Endodermal cell (in vitro differentiated cells): ENCODE data around the gene C2CD4C. TPM values are rescaled to one million over a fixed set of nuclear protein-coding genes. Genes with fewer than 3 reads are reported as not detected.

Experiments used
- DNase-seq: peaks from one replicate; pipeline ENCODE4 v3.0.0-alpha.2; 2017
- H3K27ac ChIP-seq: 2 replicates; pipeline ENCODE4 v1.5.1; 2013; ENCODE audit warnings: mild to moderate bottlenecking, low read depth, low read length, moderate library complexity
- H3K27me3 ChIP-seq: 2 replicates; pipeline ENCODE4 v1.6.1; 2013; ENCODE audit warnings: mild to moderate bottlenecking, low read length, moderate library complexity; ENCODE audit not compliant: insufficient read depth, control insufficient read depth, poor library complexity, severe bottlenecking
- H3K36me3 ChIP-seq: 2 replicates; pipeline ENCODE4 v1.7.0; 2013; ENCODE audit warnings: mild to moderate bottlenecking, low read length, moderate library complexity; ENCODE audit not compliant: control insufficient read depth, insufficient read depth
- H3K4me1 ChIP-seq: one replicate; pipeline ENCODE4 v1.7.0; 2013; ENCODE audit warnings: low read length; ENCODE audit not compliant: control insufficient read depth, insufficient read depth
- H3K4me3 ChIP-seq: 2 replicates; pipeline ENCODE4 v1.5.1; 2013; ENCODE audit warnings: mild to moderate bottlenecking, low read length, moderate library complexity
- H3K9ac ChIP-seq: 2 replicates; pipeline ENCODE4 v1.6.1; 2013; ENCODE audit warnings: mild to moderate bottlenecking, low read length, moderate library complexity; ENCODE audit not compliant: poor library complexity, severe bottlenecking; ENCODE audit errors: extremely low read depth
- H3K9me3 ChIP-seq: 2 replicates; pipeline ENCODE4 v1.6.1; 2013; ENCODE audit warnings: mild to moderate bottlenecking, low read length, moderate library complexity; ENCODE audit not compliant: control insufficient read depth
- H3K27ac Mint-ChIP-seq: 2 replicates; pipeline ENCODE4 v1.8.0; 2020; ENCODE audit warnings: mixed read lengths
- H3K27me3 Mint-ChIP-seq: 2 replicates; pipeline ENCODE4 v1.8.0; 2021; ENCODE audit warnings: mild to moderate bottlenecking, mixed read lengths; ENCODE audit not compliant: insufficient read depth
- H3K36me3 Mint-ChIP-seq: 2 replicates; pipeline ENCODE4 v1.8.0; 2020; ENCODE audit warnings: low read depth, mixed read lengths
- H3K4me1 Mint-ChIP-seq: 2 replicates; pipeline ENCODE4 v1.8.0; 2020; ENCODE audit warnings: mixed read lengths
- H3K4me3 Mint-ChIP-seq: 2 replicates; pipeline ENCODE4 v1.8.0; 2020; ENCODE audit warnings: mild to moderate bottlenecking, moderate library complexity, mixed read lengths
- H3K9me3 Mint-ChIP-seq: 2 replicates; pipeline ENCODE4 v1.8.0; 2020; ENCODE audit warnings: mild to moderate bottlenecking, mixed read lengths
- CTCF ChIP-seq: fragments of 200-600 bp; sonication (generic); conservative IDR thresholded peaks from 2 replicates; pipeline ENCODE4 v1.5.0; 2021; ENCODE audit warnings: antibody characterized with exemption, mild to moderate bottlenecking
- WGBS, 2 experiments: methylation state at CpG; one replicate each; pipeline versions ENCODE4 v1.1.5 to v1.1.7; 2013; ENCODE audit warnings: missing lambda C conversion rate in 2 of 2, mixed read lengths in 1 of 2; ENCODE audit not compliant: insufficient coverage in 1 of 2, insufficient read length in 1 of 2; 5-methylcytosine and 5-hydroxymethylcytosine counted together
- total RNA-seq, 2 donors: library from RNA; stranded (reverse); fragmentation: NEBNext Ultra II Directional in 1 of 2; extraction: Animal tissue kit (Norgen Biotek cat#: 25700) in 1 of 2; gene quantifications; 2 replicates in 1 of 2; 3 replicates in 1 of 2; pipeline ENCODE4 v1.2.1, GENCODE V29; 2021

Gene C2CD4C
- total RNA-seq, 2 donors from 2014 or later = 5.6 to 25.0 TPM

- DNase-seq = no peak
- H3K27me3 ChIP-seq = no peaks in the 10 kb centered on the region
- WGBS, 2 experiments = 86 to 97% methylated on average over 10 to 29 of the region's 29 CpGs
- peaks cover 4% of the 10 kb centered on the region for H3K9me3 ChIP-seq
- Mint-ChIP-seq H3K9me3 (no peaks in the 10 kb centered on the region), H3K36me3 (peaks cover 29% of the 10 kb centered on the region), H3K4me1 (no peaks in the 10 kb centered on the region), H3K27ac (no peak overlapping the region), H3K4me3 (no peak overlapping the region), H3K27me3 (no peaks in the 10 kb centered on the region)
- peaks cover 7% of the 10 kb centered on the region for H3K36me3 ChIP-seq
- TF ChIP-seq CTCF = no peak
- no peak overlapping the region for H3K9ac ChIP-seq
- H3K4me3 ChIP-seq = no peak overlapping the region
- H3K27ac ChIP-seq = no peak overlapping the region
- no peaks in the 10 kb centered on the region for H3K4me1 ChIP-seq
Observed at GRCh38 chr19:438416-438958, 29.5 kb upstream of the C2CD4C start.

- Histone ChIP-seq H3K27me3 (no peaks in the 10 kb centered on the region), H3K9me3 (peaks cover 4% of the 10 kb centered on the region), H3K4me3 (no peak overlapping the region), H3K27ac (no peak overlapping the region), H3K9ac (no peak overlapping the region), H3K4me1 (no peaks in the 10 kb centered on the region), H3K36me3 (peaks cover 7% of the 10 kb centered on the region)
- no peak overlapping the region for H3K4me3 Mint-ChIP-seq
- no peaks in the 10 kb centered on the region for H3K9me3 Mint-ChIP-seq
- TF ChIP-seq CTCF = no peak
- H3K36me3 Mint-ChIP-seq = peaks cover 28% of the 10 kb centered on the region
- H3K27ac Mint-ChIP-seq = no peak overlapping the region
- no peaks in the 10 kb centered on the region for H3K27me3 Mint-ChIP-seq
- no peaks in the 10 kb centered on the region for H3K4me1 Mint-ChIP-seq
- no peak for DNase-seq
- 94 to 96% methylated on average over 21 to 22 of the region's 22 CpGs for WGBS, 2 experiments
Observed at GRCh38 chr19:437041-437440, 28.1 kb upstream of the C2CD4C start.

- Histone ChIP-seq H3K9ac (no peak overlapping the region), H3K9me3 (peaks cover 4% of the 10 kb centered on the region), H3K27me3 (no peaks in the 10 kb centered on the region), H3K4me3 (no peak overlapping the region), H3K4me1 (no peaks in the 10 kb centered on the region), H3K27ac (no peak overlapping the region), H3K36me3 (peaks cover 7% of the 10 kb centered on the region)
- Mint-ChIP-seq H3K27ac (no peak overlapping the region), H3K4me1 (no peaks in the 10 kb centered on the region), H3K27me3 (no peaks in the 10 kb centered on the region), H3K36me3 (peaks cover 22% of the 10 kb centered on the region), H3K9me3 (no peaks in the 10 kb centered on the region), H3K4me3 (no peak overlapping the region)
- TF ChIP-seq CTCF = no peak
- WGBS, 2 experiments = 94 to 96% methylated on average over 23 to 29 of the region's 29 CpGs
- DNase-seq = no peak
Observed at GRCh38 chr19:436413-436950, 27.5 kb upstream of the C2CD4C start.
